Right cardiac atrium (tissue), 5 donors: ENCODE results near the gene COPS7A. TPM values are rescaled to one million over a fixed set of nuclear protein-coding genes. Genes with fewer than 3 reads are reported as not detected.

Experiments
- ATAC-seq, 2 donors: fragments of 200-7000 bp; cut with Tn5 transposase; one replicate each; pipeline versions ENCODE4 v1.8.0 to v1.9.1; 2020; ENCODE audit warnings: moderate library complexity in 2 of 2, mild to moderate bottlenecking in 1 of 2
- DNase-seq, 3 donors: peaks; one replicate each; pipeline ENCODE4 v3.0.0-alpha.2; 2020
- H3K27ac ChIP-seq: one replicate; pipeline ENCODE4 v1.5.1; 2013; ENCODE audit warnings: mild to moderate bottlenecking, low read length, control low read depth, moderate library complexity
- H3K27me3 ChIP-seq: one replicate; pipeline ENCODE4 v1.6.1; 2013; ENCODE audit not compliant: control insufficient read depth, insufficient read depth
- H3K4me1 ChIP-seq: one replicate; pipeline ENCODE4 v1.6.1; 2013; ENCODE audit warnings: low read length; ENCODE audit not compliant: control insufficient read depth, insufficient read depth
- H3K4me3 ChIP-seq: one replicate; pipeline ENCODE4 v1.5.1; 2013; ENCODE audit warnings: low read length, control low read depth
- H3K9me3 ChIP-seq: one replicate; pipeline ENCODE4 v1.6.1; 2013; ENCODE audit warnings: low read length; ENCODE audit not compliant: control insufficient read depth
- WGBS: extraction: QIAGEN DNeasy Blood & Tissue Kit; methylation state at CpG from one replicate; pipeline ENCODE4 v1.1.7; 2013; 5-methylcytosine and 5-hydroxymethylcytosine counted together
- intact Hi-C, 4 donors: fragments of 100-400 bp; cut with DNase I; formaldehyde crosslinking; loops; one replicate each; pipeline versions ENCODE4 v1.11.0 to v1.14.0; 2022 to 2023
- polyA plus RNA-seq: library from polyadenylated mRNA; stranded (reverse); fragments of 200-250 nt; gene quantifications from one replicate; pipeline ENCODE4 v1.2.3, GENCODE V29; 2013
- total RNA-seq, 4 donors: library from RNA; stranded (reverse); fragmentation: NEBNext Ultra II Directional; extraction: Animal tissue kit (Norgen Biotek cat#: 25700); gene quantifications; one replicate each; pipeline ENCODE4 v1.2.1, GENCODE V29; 2021
- donor health status: healthy with polysubstance abuse.
- donor health status: DM: no; HTN: yes; CAD: no.
- donor health status: DM: no; HTN: no; CAD: no.
- donor health status: DM: no; HTN: yes; CAD: no; lungs with severe emphysema.
- donor health status: DM: yes; HTN: yes; CAD: no.

Gene COPS7A
- total and polyA plus RNA-seq, 5 donors, result 60.3 to 71.8 (median 68.7) TPM

GRCh38 chr12:6764011-6764828 lies 40.4 kb downstream of the COPS7A start:
- Histone ChIP-seq H3K27ac (peak overlapping the region; percentile 82), H3K4me1 (peaks cover 9% of the 10 kb centered on the region), H3K9me3 (no peaks in the 10 kb centered on the region), H3K27me3 (no peaks in the 10 kb centered on the region), H3K4me3 (peak overlapping the region; percentile 16)
- ATAC-seq (peak; percentile 92), DNase-seq (peak; percentile 96 to 97 (median 97))
- 2% methylated on average over 16 of the region's 16 CpGs for WGBS
- intact Hi-C loops, result no loop called here

DNA sequence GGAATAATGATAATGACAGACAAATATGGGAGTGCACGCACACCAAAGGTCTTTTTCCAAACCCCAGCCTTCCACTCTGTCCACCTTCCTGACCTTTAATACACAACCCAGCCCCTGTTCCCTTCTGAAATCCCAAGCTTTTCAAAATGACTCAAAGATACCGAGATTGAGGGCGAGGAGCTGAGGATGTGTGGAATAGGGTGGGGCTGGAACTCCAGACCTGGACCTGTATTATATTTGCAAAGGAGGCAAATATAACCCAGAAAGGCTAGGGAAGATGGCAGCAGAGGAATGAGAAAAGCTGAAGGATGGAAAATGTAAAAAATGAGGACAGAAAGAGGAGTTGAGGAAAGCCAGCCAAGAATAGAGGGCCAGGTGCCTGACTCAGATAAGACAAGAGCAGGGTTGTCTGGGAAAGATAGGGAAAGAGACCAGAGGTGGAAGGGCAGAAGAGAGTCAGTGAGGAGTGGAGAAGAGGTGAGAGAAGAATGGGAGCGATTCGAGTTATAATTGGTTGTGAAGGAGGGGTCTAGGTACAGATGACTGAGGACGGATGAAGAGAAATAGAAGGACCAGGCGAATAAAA lies 41.3 kb downstream of the COPS7A start:
- ATAC-seq (no peak), DNase-seq (no peak)
- Histone ChIP-seq H3K27me3 (no peaks in the 10 kb centered on the region), H3K4me3 (peak overlapping the region; percentile 98), H3K4me1 (peaks cover 9% of the 10 kb centered on the region), H3K9me3 (no peaks in the 10 kb centered on the region), H3K27ac (peak overlapping the region; percentile 93)
- intact Hi-C loops, result no loop called here
- 29% methylated on average over 7 of the region's 7 CpGs for WGBS

GRCh38 chr12:6765634-6766581 lies 42.1 kb downstream of the COPS7A start, which contains the start of gene PTMS:
Gene PTMS, plus strand, starts transcription at chr12:6766363. Its CDS starts 343 bp downstream, at chr12:6766706.
- 3% methylated on average over 63 of the region's 63 CpGs for WGBS
- H3K4me3 ChIP-seq, result peak within 1 kb of the TSS; percentile 98
- ATAC-seq (peak; percentile 53 to 62), DNase-seq (peak; percentile 91 to 94 (median 94))
- peak within 1 kb of the TSS; percentile 93 for H3K27ac ChIP-seq
- peaks cover 9% of the 10 kb centered on the region for H3K4me1 ChIP-seq
- H3K9me3 ChIP-seq, result no peaks in the 10 kb centered on the region
- intact Hi-C loops, result no loop called here
- no peaks in the 10 kb centered on the region for H3K27me3 ChIP-seq

- WGBS, result under 1% methylated on average over 87 of the region's 88 CpGs
- intact Hi-C loops, result no loop called here
- ATAC-seq, result peak; percentile 54 to 70
- Histone ChIP-seq H3K27me3 (no peaks in the 10 kb centered on the region), H3K27ac (peak overlapping the region; percentile 93), H3K4me1 (peaks cover 9% of the 10 kb centered on the region), H3K9me3 (no peaks in the 10 kb centered on the region), H3K4me3 (peak overlapping the region; percentile 98)
- DNase-seq, result peak; percentile 83 to 94 (median 92)
Measured at GRCh38 chr12:6766651-6767349, 43.0 kb downstream of the COPS7A start.

DNA sequence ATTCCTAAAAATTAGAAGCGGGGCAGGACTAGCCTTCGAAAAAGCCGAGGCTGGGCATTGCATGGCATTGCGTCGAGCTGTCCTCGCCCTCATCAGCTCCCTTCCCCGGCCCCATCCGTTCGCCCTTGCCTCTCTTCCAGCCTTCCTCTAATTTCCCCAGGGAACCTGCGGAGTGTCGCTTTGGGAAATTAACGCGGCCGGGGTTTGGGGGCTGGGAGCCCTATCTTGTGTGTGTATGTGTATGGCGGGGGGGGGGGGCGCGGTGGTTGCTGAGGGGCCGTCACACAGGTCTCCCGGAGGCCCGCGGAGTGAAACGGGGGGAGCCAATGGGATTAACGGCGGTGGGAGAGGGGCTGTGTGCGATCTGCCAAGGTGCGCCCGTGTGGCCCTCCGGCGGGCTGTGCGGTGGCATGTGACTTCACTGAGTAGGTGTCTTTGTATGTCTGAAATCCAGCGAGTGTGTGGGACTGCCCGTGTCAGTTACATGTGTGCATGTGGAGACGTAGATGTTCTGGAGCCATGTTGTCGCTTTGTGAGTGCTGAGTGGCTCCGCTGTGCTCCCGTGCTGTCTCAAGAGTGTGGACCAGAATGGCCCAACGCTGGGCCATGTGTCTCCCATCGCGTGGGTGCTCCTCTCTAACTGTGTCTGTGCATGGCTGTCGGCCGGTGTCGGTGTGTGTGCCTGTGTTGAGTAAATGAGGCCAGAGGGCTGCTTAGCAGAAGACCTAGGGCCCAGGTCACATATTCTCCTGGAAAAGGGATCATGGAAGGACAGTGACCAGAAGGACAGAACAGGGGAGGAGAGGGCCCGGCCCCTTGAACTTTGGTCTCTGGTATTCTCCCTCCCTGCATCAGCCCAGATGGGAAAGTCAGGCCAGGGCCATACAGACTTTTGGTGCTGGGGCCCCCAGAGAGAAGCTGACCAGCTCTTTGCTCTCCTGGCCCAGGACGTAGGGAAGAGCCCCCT lies 43.8 kb downstream of the COPS7A start:
- H3K27ac ChIP-seq, result peak overlapping the region; percentile 37
- no peak for ATAC-seq
- intact Hi-C loops, result no loop called here
- peaks cover 9% of the 10 kb centered on the region for H3K4me1 ChIP-seq
- 9% methylated on average over 44 of the region's 44 CpGs for WGBS
- DNase-seq, result peak in 1 of 3 donors; percentile 70
- H3K27me3 ChIP-seq, result no peaks in the 10 kb centered on the region
- no peaks in the 10 kb centered on the region for H3K9me3 ChIP-seq
- peak overlapping the region; percentile 98 for H3K4me3 ChIP-seq

DNA sequence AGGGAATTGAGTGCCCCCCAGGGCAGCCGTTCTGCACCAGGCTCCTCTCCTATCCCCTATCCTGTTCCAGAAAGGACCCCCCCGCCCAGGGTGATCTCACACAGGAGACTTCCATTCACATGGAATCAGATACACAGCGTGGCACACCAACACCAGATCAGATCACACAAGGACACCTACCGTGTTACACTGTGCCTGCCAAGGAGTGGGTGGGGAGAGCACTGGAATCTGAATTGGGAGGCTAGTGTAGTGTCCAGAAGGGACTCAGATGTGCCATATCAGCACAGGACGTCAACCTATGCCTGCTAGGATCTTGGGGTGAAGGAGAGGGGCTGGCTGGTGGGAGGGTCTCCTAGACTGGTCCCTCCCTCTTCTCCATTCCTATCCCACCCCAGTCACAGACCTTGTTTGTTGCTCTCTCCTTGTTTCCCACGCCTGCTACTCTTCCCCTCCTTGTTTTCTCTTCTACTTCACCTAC lies 44.6 kb downstream of the COPS7A start:
- no peak overlapping the region for H3K4me3 ChIP-seq
- intact Hi-C loops, result no loop called here
- no peaks in the 10 kb centered on the region for H3K27me3 ChIP-seq
- WGBS, result 36% methylated on average over 6 of the region's 6 CpGs
- ATAC-seq (no peak), DNase-seq (peak in 1 of 3 donors; percentile 61)
- H3K9me3 ChIP-seq, result no peaks in the 10 kb centered on the region
- H3K4me1 ChIP-seq, result peaks cover 8% of the 10 kb centered on the region
- H3K27ac ChIP-seq, result no peak overlapping the region

DNA sequence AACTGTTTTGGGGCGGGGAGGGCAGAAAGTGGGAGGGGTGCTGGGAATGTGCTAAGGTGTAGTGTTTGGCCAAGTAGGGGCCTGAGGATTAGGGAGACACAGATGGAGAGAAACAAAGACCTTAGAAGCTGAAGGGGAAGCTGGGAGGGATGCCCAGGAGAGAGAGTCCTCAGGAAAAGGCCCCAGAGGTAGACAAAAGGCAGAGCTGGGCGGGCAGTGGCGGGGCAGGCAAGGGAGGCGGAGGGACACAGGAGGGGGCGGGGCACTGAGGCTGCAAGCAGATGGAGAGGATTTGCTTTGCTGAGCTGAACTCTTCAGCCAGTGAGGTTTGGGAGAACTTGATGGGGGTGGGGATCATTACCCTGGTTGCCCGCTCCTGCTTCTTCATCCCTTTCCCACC lies 45.1 kb downstream of the COPS7A start:
- H3K27ac ChIP-seq, result no peak overlapping the region

GRCh38 chr12:6769666-6770065 lies 45.8 kb downstream of the COPS7A start:
- intact Hi-C loops, result no loop called here
- ATAC-seq, result no peak

More for the DNA sequence above, 45.1 kb downstream of the COPS7A start:
- DNase-seq (peak; percentile 58 to 86 (median 85)), ATAC-seq (no peak)
- H3K27me3 ChIP-seq, result no peaks in the 10 kb centered on the region
- intact Hi-C loops, result no loop called here
- WGBS, result 50% methylated on average over 6 of the region's 6 CpGs
- H3K9me3 ChIP-seq, result no peaks in the 10 kb centered on the region
- H3K4me1 ChIP-seq, result peaks cover 5% of the 10 kb centered on the region
- no peak overlapping the region for H3K4me3 ChIP-seq

DNA sequence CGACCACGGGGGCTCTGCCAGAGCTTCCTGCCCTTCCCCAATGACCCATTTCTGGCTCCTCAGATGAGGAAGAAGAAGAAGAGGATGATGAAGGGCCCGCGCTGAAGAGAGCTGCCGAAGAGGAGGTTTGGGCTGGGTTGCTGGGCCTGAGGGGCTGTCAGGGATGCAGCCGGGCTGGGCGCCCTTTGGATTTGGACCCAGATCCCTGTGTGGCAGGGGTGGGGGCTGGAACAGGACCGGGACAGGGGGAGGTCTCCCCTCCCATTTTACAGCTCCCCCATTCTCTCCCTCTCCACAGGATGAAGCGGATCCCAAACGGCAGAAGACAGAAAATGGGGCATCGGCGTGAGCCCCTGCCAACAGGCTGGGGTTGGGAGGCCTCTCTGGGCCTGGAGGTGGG lies 46.2 kb downstream of the COPS7A start:
- no peaks in the 10 kb centered on the region for H3K9me3 ChIP-seq
- peaks cover 5% of the 10 kb centered on the region for H3K4me1 ChIP-seq
- intact Hi-C loops, result no loop called here
- ATAC-seq, result no peak
- H3K4me3 ChIP-seq, result no peak overlapping the region
- no peaks in the 10 kb centered on the region for H3K27me3 ChIP-seq
- 85% methylated on average over 12 of the region's 12 CpGs for WGBS
- DNase-seq, result no peak
- no peak overlapping the region for H3K27ac ChIP-seq

More at GRCh38 chr12:6769666-6770065, 45.8 kb downstream of the COPS7A start:
- Histone ChIP-seq H3K27me3 (no peaks in the 10 kb centered on the region), H3K27ac (no peak overlapping the region), H3K4me3 (no peak overlapping the region), H3K4me1 (peaks cover 5% of the 10 kb centered on the region), H3K9me3 (no peaks in the 10 kb centered on the region)
- no peak for DNase-seq
- WGBS, result 69% methylated on average over 4 of the region's 4 CpGs
